Hepatocyte (in vitro differentiated cells): ENCODE measurements around the gene ING1. TPM values are rescaled to one million over a fixed set of nuclear protein-coding genes. Genes with fewer than 3 reads are reported as not detected.
A peak's percentile ranks its signal among the peaks of the same experiment; 100 is the strongest.

Experiments
- DNase-seq: peaks from one replicate; pipeline ENCODE4 v3.0.0-alpha.2; 2016; ENCODE audit warnings: low spot score
- H2AFZ ChIP-seq: fragments of 200-600 bp; sonication (generic); 2 replicates; pipeline ENCODE4 v1.6.0; 2016; ENCODE audit warnings: antibody characterized with exemption, mild to moderate bottlenecking
- H3K27ac ChIP-seq: fragments of 200-600 bp; sonication (generic); 2 replicates; pipeline ENCODE4 v1.5.1; 2016; ENCODE audit warnings: mild to moderate bottlenecking
- H3K27me3 ChIP-seq: fragments of 200-600 bp; sonication (generic); 2 replicates; pipeline ENCODE4 v1.6.1; 2016
- H3K36me3 ChIP-seq: fragments of 200-600 bp; sonication (generic); replicated peaks from 2 replicates; pipeline ENCODE4 v1.5.1; 2016; ENCODE audit warnings: low read depth; ENCODE audit not compliant: insufficient read depth
- H3K4me1 ChIP-seq: fragments of 200-600 bp; sonication (generic); 2 replicates; pipeline ENCODE4 v1.5.1; 2016; ENCODE audit warnings: mild to moderate bottlenecking, moderate library complexity; ENCODE audit not compliant: insufficient read depth
- H3K4me2 ChIP-seq: fragments of 200-600 bp; sonication (generic); 2 replicates; pipeline ENCODE4 v1.6.0; 2016
- H3K4me3 ChIP-seq: fragments of 200-600 bp; sonication (generic); 2 replicates; pipeline ENCODE4 v1.5.1; 2016; ENCODE audit warnings: mild to moderate bottlenecking
- H3K79me2 ChIP-seq: fragments of 200-600 bp; sonication (generic); 2 replicates; pipeline ENCODE4 v1.6.0; 2017; ENCODE audit warnings: mild to moderate bottlenecking
- H3K9me2 ChIP-seq: fragments of 200-600 bp; sonication (generic); replicated peaks from 2 replicates; pipeline ENCODE4 v1.6.0; 2017; ENCODE audit warnings: mild to moderate bottlenecking; ENCODE audit not compliant: insufficient read depth
- H3K9me3 ChIP-seq: fragments of 200-600 bp; sonication (generic); 2 replicates; pipeline ENCODE4 v1.5.1; 2016; ENCODE audit warnings: low read depth, mild to moderate bottlenecking
- H4K20me1 ChIP-seq: fragments of 200-600 bp; sonication (generic); 2 replicates; pipeline ENCODE4 v1.6.0; 2016; ENCODE audit warnings: mild to moderate bottlenecking; ENCODE audit not compliant: insufficient read depth, poor library complexity, severe bottlenecking
- CTCF ChIP-seq: fragments of 200-600 bp; sonication (generic); IDR thresholded peaks from 2 replicates; pipeline ENCODE4 v1.5.1; 2016; ENCODE audit warnings: antibody characterized with exemption, mild to moderate bottlenecking; ENCODE audit not compliant: poor library complexity
- EZH2 ChIP-seq: fragments of 200-600 bp; sonication (generic); IDR thresholded peaks from 2 replicates; pipeline ENCODE4 v1.6.1; 2016; ENCODE audit warnings: antibody characterized with exemption, mild to moderate bottlenecking, borderline replicate concordance
- EZH2phosphoT487 ChIP-seq: fragments of 200-600 bp; sonication (generic); IDR thresholded peaks from one replicate; pipeline ENCODE4 v1.6.1; 2018; ENCODE audit warnings: antibody characterized with exemption, mild to moderate bottlenecking, low read depth, moderate library complexity; ENCODE audit not compliant: unreplicated experiment, severe bottlenecking
- WGBS: methylation state at CpG from one replicate; pipeline ENCODE4 v1.1.6; 2016; ENCODE audit warnings: low lambda C conversion rate; ENCODE audit errors: missing lambda C conversion rate; 5-methylcytosine and 5-hydroxymethylcytosine counted together
- polyA plus RNA-seq: library from polyadenylated mRNA; unstranded; fragments of >200 nt; fragmentation: Nextera tagmentation; extraction: Ambion mirVana; gene quantifications from 2 replicates; pipeline ENCODE4 v1.2.1, GENCODE V29; 2016
- total RNA-seq: library from RNA; depleted of rRNA; stranded (reverse); fragments of >200 nt; gene quantifications from 2 replicates; pipeline ENCODE4 v1.2.3, GENCODE V29; 2014

ING1 gene
- total and polyA plus RNA-seq, 2 experiments from 2014 or later, result 14.7 to 26.4 TPM

- peaks cover 9% of the 10 kb centered on the region for H3K4me1 ChIP-seq
- no peaks in the 10 kb centered on the region for H3K27me3 ChIP-seq
- H3K4me3 ChIP-seq, result no peak overlapping the region
- peak overlapping the region; percentile 8 for H3K4me2 ChIP-seq
- H3K36me3 ChIP-seq, result no peaks in the 10 kb centered on the region
- H3K27ac ChIP-seq, result peak overlapping the region; percentile 0
- no peak for DNase-seq
- no peaks in the 10 kb centered on the region for H3K9me2 ChIP-seq
- no peaks in the 10 kb centered on the region for H3K9me3 ChIP-seq
- H2AFZ ChIP-seq, result no peak overlapping the region
- H4K20me1 ChIP-seq, result no peaks in the 10 kb centered on the region
- no peaks in the 10 kb centered on the region for H3K79me2 ChIP-seq
- TF ChIP-seq CTCF, result no peak
- TF ChIP-seq EZH2phosphoT487, result no peak
- TF ChIP-seq EZH2, result no peak
- 20% methylated on average over 1 of the region's 1 CpG for WGBS
These were observed 32.9 kb downstream of the ING1 start for GRCh38 chr13:110746438-110746837.

- Histone ChIP-seq H3K27me3 (no peaks in the 10 kb centered on the region), H3K79me2 (no peaks in the 10 kb centered on the region), H3K36me3 (no peaks in the 10 kb centered on the region), H3K4me2 (no peak overlapping the region), H3K4me1 (peaks cover 9% of the 10 kb centered on the region), H4K20me1 (no peaks in the 10 kb centered on the region), H3K9me2 (no peaks in the 10 kb centered on the region), H3K27ac (no peak overlapping the region), H3K4me3 (no peak overlapping the region), H2AFZ (no peak overlapping the region), H3K9me3 (peaks cover 4% of the 10 kb centered on the region)
- WGBS, result 66% methylated on average over 4 of the region's 4 CpGs
- TF ChIP-seq EZH2phosphoT487 (no peak), EZH2 (no peak), CTCF (no peak)
- DNase-seq, result no peak
These were observed 34.8 kb downstream of the ING1 start for GRCh38 chr13:110748271-110748670.

GRCh38 chr13:110756219-110756631 lies 42.7 kb downstream of the ING1 start:
- WGBS, result 45% methylated on average over 3 of the region's 3 CpGs
- Histone ChIP-seq H3K9me3 (peaks cover 4% of the 10 kb centered on the region), H4K20me1 (no peaks in the 10 kb centered on the region), H3K4me2 (no peak overlapping the region), H3K9me2 (no peaks in the 10 kb centered on the region), H2AFZ (no peak overlapping the region), H3K79me2 (no peaks in the 10 kb centered on the region), H3K27ac (no peak overlapping the region), H3K36me3 (no peaks in the 10 kb centered on the region), H3K4me1 (no peaks in the 10 kb centered on the region), H3K27me3 (no peaks in the 10 kb centered on the region), H3K4me3 (no peak overlapping the region)
- TF ChIP-seq EZH2 (no peak), CTCF (no peak), EZH2phosphoT487 (no peak)
- DNase-seq, result no peak

- DNase-seq, result no peak
- Histone ChIP-seq H3K79me2 (no peaks in the 10 kb centered on the region), H3K27me3 (no peaks in the 10 kb centered on the region), H3K4me3 (no peak overlapping the region), H3K9me3 (peaks cover 4% of the 10 kb centered on the region), H3K27ac (no peak overlapping the region), H3K4me1 (no peaks in the 10 kb centered on the region), H3K4me2 (no peak overlapping the region), H2AFZ (no peak overlapping the region), H3K9me2 (no peaks in the 10 kb centered on the region), H4K20me1 (no peaks in the 10 kb centered on the region), H3K36me3 (no peaks in the 10 kb centered on the region)
- WGBS, result 92% methylated on average over 14 of the region's 14 CpGs
- TF ChIP-seq EZH2 (no peak), EZH2phosphoT487 (no peak), CTCF (no peak)
These were observed 43.8 kb downstream of the ING1 start for GRCh38 chr13:110757296-110757695.
